Measurements from ENCODE around the gene TSPYL6. TPM values are rescaled to one million over a fixed set of nuclear protein-coding genes. Genes with fewer than 3 reads are reported as not detected.
"Not testable (repeated sequence)": the region's sequence is repeated elsewhere in the genome, so short reads cannot be mapped to it uniquely, and the experiment has no call there.

The TSPYL6 gene
- total RNA-seq, 4 donors from 2014 or later: 0.31 TPM; not detected in 3

DNA sequence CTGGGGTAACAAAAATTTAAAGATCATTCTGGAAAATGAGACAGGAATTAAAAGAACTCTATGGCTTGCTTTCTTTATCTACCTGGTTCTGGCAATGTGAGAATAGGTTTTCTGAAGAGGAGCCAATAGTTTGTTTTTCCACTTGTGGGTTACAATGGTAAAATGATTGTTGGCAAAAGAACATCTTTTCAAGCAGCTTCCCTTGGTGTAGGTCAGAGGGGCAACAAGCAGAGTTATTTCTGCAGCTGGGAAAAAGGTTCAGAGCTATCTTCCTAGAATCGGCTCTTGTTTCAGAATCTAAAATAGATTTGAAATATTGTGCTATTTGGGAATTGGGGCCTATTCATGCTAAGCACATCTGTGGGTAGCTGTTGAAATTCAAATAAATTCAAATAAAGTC is 11.5 kb upstream of the TSPYL6 start:
- Histone ChIP-seq H3K36me3 (no peaks in the 10 kb centered on the region), H3K27me3 (no peaks in the 10 kb centered on the region), H3K9me3 (no peaks in the 10 kb centered on the region), H3K4me1 (no peaks in the 10 kb centered on the region), H3K27ac (no peak overlapping the region), H3K4me3 (no peak overlapping the region)
- no peak for TF ChIP-seq CTCF (IDR thresholded peaks at IDR 0.05)
- no peak for TF ChIP-seq POLR2AphosphoS5 (IDR thresholded peaks at IDR 0.05)
- no peak for TF ChIP-seq EP300 (IDR thresholded peaks at IDR 0.05)
- TF ChIP-seq POLR2A (IDR thresholded peaks at IDR 0.05): no peak
- no peak for ATAC-seq
- WGBS, 2 donors (ENCODE audit: low coverage in 1 of 2): 55 to 70% methylated on average over 1 of the region's 1 CpG

GRCh38 chr2:54265081-54265480 is 9.1 kb upstream of the TSPYL6 start:
- not testable (repeated sequence) for ATAC-seq, H3K36me3 ChIP-seq, H3K27me3 ChIP-seq, H3K4me3 ChIP-seq, H3K27ac ChIP-seq, H3K9me3 ChIP-seq
- peaks cover 0 to 13% (median 0%) of the 10 kb centered on the region in 3 donors for H3K4me1 ChIP-seq
- WGBS, 2 donors (ENCODE audit: low coverage in 1 of 2): 45 to 100% methylated on average over 1 of the region's 1 CpG

DNA sequence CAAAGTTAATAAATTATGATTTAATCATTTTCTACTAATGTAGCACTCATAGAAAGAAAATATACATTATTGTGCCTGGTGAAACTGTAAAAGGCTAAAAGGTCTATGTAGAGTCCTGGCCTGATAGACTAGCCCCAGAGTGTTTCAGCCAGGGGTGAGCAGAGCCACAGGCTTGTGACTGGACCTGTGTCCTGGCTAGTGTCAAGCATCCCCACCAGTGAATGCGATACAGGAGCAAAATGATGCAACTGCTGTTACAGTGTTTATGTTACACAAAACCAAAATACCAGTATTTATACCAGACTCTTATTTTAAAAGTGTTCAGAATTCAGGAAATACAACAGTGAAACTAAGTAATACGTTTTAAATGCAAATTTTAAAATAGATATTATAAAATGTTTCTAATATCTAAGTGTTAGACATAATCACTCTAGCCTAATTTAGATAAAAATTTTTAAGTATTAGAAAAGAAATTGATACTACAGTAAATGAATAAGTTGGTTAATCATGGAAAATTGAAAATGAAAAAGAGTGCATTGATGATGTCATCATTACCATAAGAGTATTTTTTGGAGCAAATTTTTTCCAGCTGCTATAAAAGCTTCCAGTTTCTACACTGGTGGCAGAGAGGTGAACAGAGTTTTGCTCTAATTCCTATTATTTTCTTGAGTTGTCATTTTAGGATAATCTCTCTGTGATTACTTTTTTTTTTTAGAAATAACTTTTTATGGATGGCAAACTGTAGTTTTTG is 6.2 kb upstream of the TSPYL6 start:
- no peaks in the 10 kb centered on the region for H3K9me3 ChIP-seq
- peak; percentile 50 for ATAC-seq
- H3K27me3 ChIP-seq: no peaks in the 10 kb centered on the region
- WGBS, 2 donors (ENCODE audit: low coverage in 1 of 2): 58 to 76% methylated on average over 2 of the region's 2 CpGs
- H3K4me1 ChIP-seq: peaks cover 0 to 21% (median 0%) of the 10 kb centered on the region in 3 donors
- no peak overlapping the region for H3K4me3 ChIP-seq
- H3K27ac ChIP-seq: no peak overlapping the region
- TF ChIP-seq EP300 (IDR thresholded peaks at IDR 0.05): no peak
- no peak for TF ChIP-seq CTCF (IDR thresholded peaks at IDR 0.05)
- TF ChIP-seq POLR2A (IDR thresholded peaks at IDR 0.05): no peak
- no peak for TF ChIP-seq POLR2AphosphoS5 (IDR thresholded peaks at IDR 0.05)
- H3K36me3 ChIP-seq: no peaks in the 10 kb centered on the region

DNA sequence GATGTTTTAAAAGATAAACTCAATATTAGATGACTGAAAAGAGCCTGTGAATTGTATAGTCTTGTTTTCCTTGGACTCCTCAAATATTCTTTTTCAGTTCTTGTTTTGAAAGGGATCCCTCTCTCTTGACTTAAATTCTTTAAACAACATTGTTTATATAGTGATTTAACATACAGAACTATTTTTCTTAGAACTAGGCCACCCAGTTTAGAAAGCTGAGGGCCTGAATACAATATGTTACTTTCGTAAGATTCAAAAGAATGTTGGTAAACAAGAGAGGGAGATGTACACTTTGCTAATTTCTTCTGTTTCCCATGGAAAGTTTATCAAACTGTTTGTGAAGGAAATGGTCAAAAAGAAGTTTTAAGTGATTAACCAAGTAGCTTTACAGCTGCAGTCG is 5.5 kb upstream of the TSPYL6 start:
- H3K4me3 ChIP-seq: no peak overlapping the region
- no peak for ATAC-seq
- WGBS, 2 donors (ENCODE audit: low coverage in 1 of 2): 0 to 44% methylated on average over 1 to 2 of the region's 2 CpGs

GRCh38 chr2:54260241-54260595 is 4.2 kb upstream of the TSPYL6 start:
- TF ChIP-seq POLR2A (IDR thresholded peaks at IDR 0.05) (no peak), EP300 (IDR thresholded peaks at IDR 0.05) (no peak), POLR2AphosphoS5 (IDR thresholded peaks at IDR 0.05) (no peak), CTCF (IDR thresholded peaks at IDR 0.05) (no peak)
- 86 to 92% methylated on average over 1 to 2 of the region's 2 CpGs for WGBS, 2 donors (ENCODE audit: low coverage in 1 of 2)
- H3K4me3 ChIP-seq: no peak overlapping the region
- no peaks in the 10 kb centered on the region for H3K27me3 ChIP-seq
- no peaks in the 10 kb centered on the region for H3K9me3 ChIP-seq
- H3K36me3 ChIP-seq: no peaks in the 10 kb centered on the region
- no peak overlapping the region for H3K27ac ChIP-seq
- ATAC-seq: no peak
- H3K4me1 ChIP-seq: peaks cover 0 to 21% (median 0%) of the 10 kb centered on the region in 3 donors

More for the DNA sequence above, 5.5 kb upstream of the TSPYL6 start:
- no peaks in the 10 kb centered on the region for H3K27me3 ChIP-seq
- H3K36me3 ChIP-seq: no peaks in the 10 kb centered on the region
- TF ChIP-seq EP300 (IDR thresholded peaks at IDR 0.05) (no peak), POLR2A (IDR thresholded peaks at IDR 0.05) (no peak), CTCF (IDR thresholded peaks at IDR 0.05) (no peak), POLR2AphosphoS5 (IDR thresholded peaks at IDR 0.05) (no peak)
- no peaks in the 10 kb centered on the region for H3K9me3 ChIP-seq
- H3K4me1 ChIP-seq: peaks cover 0 to 21% (median 0%) of the 10 kb centered on the region in 3 donors
- H3K27ac ChIP-seq: no peak overlapping the region
